Measurements from ENCODE around the gene GSTCD.

GRCh38 chr4:105780176-105780575 is 71.6 kb downstream of the GSTCD start:
- TF ChIP-seq CTCF (IDR thresholded peaks at IDR 0.05; ENCODE audit: low read depth, low read length, missing input control) (no peak), NR2F2 (IDR thresholded peaks at IDR 0.05) (no peak), YY1 (IDR thresholded peaks at IDR 0.05) (no peak), ZBTB33 (IDR thresholded peaks at IDR 0.05) (no peak), EGR1 (IDR thresholded peaks at IDR 0.05; ENCODE audit: low read depth in 2 of 2) (no peak)
